HG03103 (cell line): Measurements from ENCODE around the gene TUBGCP4.
"Not testable (repeated sequence)": the region's sequence is repeated elsewhere in the genome, so short reads cannot be mapped to it uniquely, and the experiment has no call there.

Experiments used
- ATAC-seq: cut with Tn5 transposase; IDR thresholded peaks from one replicate; pipeline ENCODE4 v1.9.1; 2021; ENCODE audit warnings: low read depth; ENCODE audit not compliant: unreplicated experiment

The TUBGCP4 gene

GRCh38 chr15:43370975-43371974 lies at the start of gene TUBGCP4, which contains the start of gene ZSCAN29:
TUBGCP4 (plus strand) TSS chr15:43371101; CDS start chr15:43371355, 254 bp downstream.
ZSCAN29 (minus strand) TSS chr15:43371043; CDS start chr15:43369913, 1,130 bp downstream.
- ATAC-seq, result peak; percentile 70

- no peak for ATAC-seq
Measured at GRCh38 chr15:43325039-43325684, 45.7 kb upstream of the TUBGCP4 start.

- no peak for ATAC-seq
Measured at GRCh38 chr15:43329217-43329959, 41.5 kb upstream of the TUBGCP4 start.

GRCh38 chr15:43329960-43330779 lies 40.7 kb upstream of the TUBGCP4 start, which contains the start of gene LCMT2:
LCMT2 (minus strand) TSS chr15:43330573; CDS start chr15:43330489, 84 bp downstream.
- ATAC-seq, result peak; percentile 67

- no peak for ATAC-seq
Measured at GRCh38 chr15:43330780-43331087, 40.2 kb upstream of the TUBGCP4 start.

GRCh38 chr15:43346305-43346704 lies 24.6 kb upstream of the TUBGCP4 start:
- no peak for ATAC-seq

- ATAC-seq, result no peak
Measured at GRCh38 chr15:43347114-43347513, 23.8 kb upstream of the TUBGCP4 start.

GRCh38 chr15:43352693-43353382 lies 18.1 kb upstream of the TUBGCP4 start:
- no peak for ATAC-seq

- no peak for ATAC-seq
Measured at GRCh38 chr15:43360821-43361220, 10.1 kb upstream of the TUBGCP4 start.

- no peak for ATAC-seq
Measured at GRCh38 chr15:43361313-43361903, 9.5 kb upstream of the TUBGCP4 start.

GRCh38 chr15:43370310-43370974 lies 459 bp upstream of the TUBGCP4 start:
- peak; percentile 28 for ATAC-seq

- ATAC-seq, result no peak
Measured at GRCh38 chr15:43376017-43376705, 5.3 kb downstream of the TUBGCP4 start.

- no peak for ATAC-seq
Measured at GRCh38 chr15:43378601-43379000, 7.7 kb downstream of the TUBGCP4 start.

- ATAC-seq, result no peak
Measured at GRCh38 chr15:43382310-43382709, 11.4 kb downstream of the TUBGCP4 start.

- ATAC-seq, result no peak
Measured at GRCh38 chr15:43383070-43383469, 12.2 kb downstream of the TUBGCP4 start.

GRCh38 chr15:43390723-43391122 lies 19.8 kb downstream of the TUBGCP4 start:
- ATAC-seq, result no peak

GRCh38 chr15:43393592-43393991 lies 22.7 kb downstream of the TUBGCP4 start:
- not testable (repeated sequence) for ATAC-seq

- ATAC-seq, result no peak
Measured at GRCh38 chr15:43402255-43402654, 31.4 kb downstream of the TUBGCP4 start.
